ENCODE results near the gene GCSAM.

GCSAM gene

GRCh38 chr3:112129925-112130637 is 3.0 kb downstream of the GCSAM start:
- DNase-seq (ENCODE audit: low read depth, low spot score): no peak

- DNase-seq (ENCODE audit: low read depth, low spot score): no peak
These were observed 4.0 kb downstream of the GCSAM start for GRCh38 chr3:112128843-112129727.

DNA sequence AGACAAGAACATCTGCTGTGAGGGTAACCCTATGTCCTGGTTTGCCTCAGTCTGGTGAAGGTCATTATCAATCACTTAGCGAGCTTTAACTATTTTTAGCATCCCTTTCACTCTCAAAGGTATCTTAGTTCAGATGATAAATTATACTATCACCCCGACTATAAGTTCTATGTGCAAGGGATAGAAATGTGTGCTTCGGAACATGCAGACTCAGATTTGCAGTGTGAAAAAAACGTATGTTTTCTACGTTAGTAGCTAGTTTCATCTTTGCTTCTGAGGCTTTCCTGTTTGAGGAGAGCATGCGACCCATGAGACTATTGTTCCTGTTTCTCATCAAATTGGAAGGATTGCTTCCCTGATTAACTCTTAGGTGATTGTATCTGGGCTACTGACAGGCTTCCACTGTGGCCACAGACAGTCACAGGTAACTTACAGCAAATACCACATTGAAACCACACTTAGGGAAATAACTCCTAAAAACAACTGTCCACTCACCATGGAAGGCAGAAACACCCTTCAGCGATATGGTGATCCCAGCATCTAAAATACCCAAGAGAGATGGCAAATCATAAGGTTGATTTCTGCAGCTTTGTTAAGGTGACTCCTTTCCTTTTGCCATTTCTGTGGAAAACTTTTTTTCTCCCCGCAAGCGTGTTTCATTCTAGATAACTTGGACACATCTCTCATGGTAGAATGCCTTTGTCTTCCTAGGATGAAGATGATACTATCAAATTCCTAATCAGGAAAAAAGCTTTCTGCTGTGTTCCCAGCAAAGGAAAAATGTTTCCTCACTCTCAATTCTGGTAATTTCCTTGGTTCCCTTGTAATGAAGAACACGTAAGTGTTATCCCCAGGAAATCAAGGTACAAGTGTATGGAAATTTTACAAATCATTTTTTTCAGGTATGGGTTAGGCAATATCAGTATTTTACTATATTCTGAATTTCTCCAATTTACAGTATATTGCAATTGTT is 5.2 kb downstream of the GCSAM start:
- DNase-seq (ENCODE audit: low read depth, low spot score): no peak

DNA sequence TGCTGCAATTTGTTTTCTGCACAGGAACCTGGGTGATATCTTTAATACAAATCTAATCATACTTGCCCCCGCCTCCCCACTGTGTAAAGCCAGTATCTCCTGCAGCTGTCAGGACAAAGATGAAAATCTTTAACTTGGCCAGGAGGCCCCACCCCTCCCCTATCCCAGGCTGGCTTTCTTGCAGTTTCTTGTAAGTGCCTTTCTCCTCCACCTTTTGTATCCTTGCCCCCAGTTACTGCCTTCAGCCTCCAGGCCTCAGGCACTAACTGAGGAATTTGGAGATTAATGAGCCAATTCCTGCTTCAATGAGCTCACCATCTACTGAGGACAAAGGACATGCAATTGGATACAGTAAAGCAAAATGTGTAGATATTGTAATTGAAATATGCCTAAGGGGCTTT is 6.5 kb downstream of the GCSAM start:
- DNase-seq (ENCODE audit: low read depth, low spot score): no peak

DNA sequence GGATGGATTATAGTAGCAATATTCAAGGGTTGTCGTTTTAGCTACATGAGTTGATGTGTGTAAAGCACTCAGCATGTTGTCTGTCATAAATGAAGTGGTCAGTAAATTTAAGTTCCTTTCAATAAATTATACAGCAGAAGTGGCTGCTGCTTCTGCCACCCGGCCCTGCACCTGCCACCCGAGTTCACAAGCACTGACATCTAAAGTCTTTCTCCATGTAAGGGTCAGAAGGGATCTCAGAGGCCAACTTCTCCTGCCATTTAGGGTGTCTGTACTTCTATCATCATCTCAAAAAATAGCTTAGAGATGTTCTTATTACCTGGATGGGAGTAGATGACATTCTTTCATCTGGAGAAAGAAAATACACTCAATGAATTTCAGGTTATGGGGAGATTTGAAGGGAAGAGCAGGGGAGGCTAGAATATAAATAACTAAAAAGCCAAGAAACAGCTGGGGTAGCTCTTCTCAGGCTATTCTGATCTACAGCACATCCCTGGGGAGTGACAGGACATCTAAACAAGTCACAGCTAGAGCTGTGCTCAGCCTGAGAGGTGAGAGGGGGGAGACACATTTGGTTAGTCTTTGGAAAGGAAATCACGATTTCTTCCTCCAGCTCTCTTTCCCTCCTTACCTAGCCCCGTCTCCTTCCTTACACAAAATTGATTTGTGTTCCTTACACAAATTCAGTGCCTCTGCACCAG is 8.0 kb downstream of the GCSAM start:
- DNase-seq (ENCODE audit: low read depth, low spot score): no peak

- DNase-seq (ENCODE audit: low read depth, low spot score): no peak
These were observed 9.5 kb downstream of the GCSAM start for GRCh38 chr3:112123548-112123947.

DNA sequence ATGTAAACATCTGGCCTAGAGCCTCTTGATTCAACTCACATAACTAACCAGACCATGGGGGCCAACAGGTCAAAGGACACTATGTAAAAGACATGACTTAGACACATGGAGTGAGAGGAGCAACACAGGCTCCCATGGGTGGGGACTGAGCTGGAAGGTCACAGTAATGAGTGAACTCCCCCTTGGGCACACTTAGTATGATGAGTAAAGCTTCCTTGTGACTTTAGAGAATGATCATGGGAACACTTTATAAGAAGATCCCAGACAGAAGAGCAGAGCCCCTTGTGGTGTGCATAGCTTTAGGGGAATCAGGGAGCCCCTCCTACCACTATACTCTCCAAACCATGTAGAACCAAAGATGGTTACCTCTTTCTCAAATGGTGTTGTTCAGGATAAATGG is 10.2 kb downstream of the GCSAM start:
- no peak for DNase-seq (ENCODE audit: low read depth, low spot score)

DNA sequence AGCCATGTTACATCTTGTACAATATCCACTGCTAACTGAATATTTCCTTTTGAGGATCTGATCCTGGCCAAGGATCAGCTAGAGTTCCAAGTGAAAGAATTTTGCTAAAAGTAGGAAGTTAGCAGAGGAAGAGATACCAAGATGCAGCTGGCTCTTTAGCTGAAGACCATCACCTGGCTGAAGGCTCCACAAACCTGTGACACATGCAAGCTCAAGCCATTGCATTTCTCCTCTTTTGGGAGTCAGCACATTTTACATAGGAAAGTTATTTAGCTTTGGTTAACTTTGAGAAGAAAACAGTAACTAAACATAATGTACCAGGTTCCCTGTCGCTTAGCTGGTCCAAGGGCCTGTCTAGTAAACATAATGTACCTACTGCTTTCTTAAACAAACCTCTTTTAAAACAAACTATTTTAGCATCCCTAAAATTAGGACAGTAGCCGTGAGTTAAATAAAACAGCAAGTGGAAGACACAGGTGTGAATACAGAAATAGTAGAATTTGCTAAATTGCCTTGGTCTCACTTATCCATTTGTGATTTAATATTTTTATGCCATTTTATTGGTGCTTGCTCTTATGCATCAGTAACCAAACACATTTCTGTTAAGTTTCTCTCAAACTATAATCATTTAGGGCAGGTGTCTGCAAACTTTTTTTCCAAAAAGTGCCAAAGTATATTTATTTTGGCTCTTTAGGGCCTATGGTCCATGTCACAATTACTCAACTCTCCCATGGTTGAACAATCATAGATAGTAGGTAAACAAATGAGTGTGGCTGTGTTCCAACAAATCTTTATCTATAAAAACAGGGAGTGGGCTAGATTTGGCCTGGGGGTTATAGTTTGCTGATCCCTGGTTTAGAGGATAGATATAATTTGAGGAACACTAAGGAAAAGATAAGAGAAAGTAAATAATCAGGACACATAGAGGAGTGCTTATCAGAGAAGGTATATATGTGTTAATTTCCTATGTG is 11.2 kb downstream of the GCSAM start:
- DNase-seq (ENCODE audit: low read depth, low spot score): no peak

GRCh38 chr3:112119962-112120836 is 12.8 kb downstream of the GCSAM start:
- no peak for DNase-seq (ENCODE audit: low read depth, low spot score)

DNA sequence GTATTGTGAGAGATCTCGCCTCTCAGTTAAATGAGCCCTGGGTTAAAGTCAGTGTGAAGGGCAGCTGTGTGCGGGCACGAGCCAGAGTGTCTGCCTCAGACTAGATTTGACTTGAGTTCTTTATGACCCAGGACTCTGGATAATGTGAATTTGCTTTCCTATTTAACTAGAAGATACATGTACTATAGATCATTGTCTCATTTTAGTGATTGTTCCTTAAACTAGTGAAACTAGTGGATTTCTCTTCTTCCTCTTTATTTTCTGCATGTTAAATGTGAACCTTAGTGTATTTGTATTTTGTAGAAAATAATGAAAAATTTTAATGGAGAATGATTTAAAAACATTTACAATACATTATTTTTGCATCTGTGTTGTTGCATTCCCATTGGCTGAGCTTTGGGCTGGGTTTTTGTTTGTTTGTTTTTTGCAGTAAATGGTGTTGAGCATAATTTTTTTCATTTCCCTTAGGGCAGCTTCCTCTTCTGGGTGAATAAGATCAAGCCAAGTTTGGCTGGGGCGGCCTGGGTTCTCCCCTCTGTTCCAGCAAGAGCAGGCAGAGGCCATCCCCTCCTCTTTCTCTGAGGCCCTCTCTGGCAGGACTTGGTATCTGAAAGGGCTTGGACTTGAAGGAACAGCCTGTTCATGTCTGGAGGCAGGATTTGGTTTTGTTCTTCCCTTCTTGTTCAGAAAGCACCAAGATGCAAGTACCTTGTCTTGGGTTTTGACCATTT is 15.0 kb downstream of the GCSAM start:
- no peak for DNase-seq (ENCODE audit: low read depth, low spot score)

GRCh38 chr3:112117415-112117814 is 15.6 kb downstream of the GCSAM start:
- DNase-seq (ENCODE audit: low read depth, low spot score): no peak

- no peak for DNase-seq (ENCODE audit: low read depth, low spot score)
These were observed 16.3 kb downstream of the GCSAM start for GRCh38 chr3:112116748-112117186.

GRCh38 chr3:112115806-112116383 is 17.2 kb downstream of the GCSAM start:
- no peak for DNase-seq (ENCODE audit: low read depth, low spot score)

DNA sequence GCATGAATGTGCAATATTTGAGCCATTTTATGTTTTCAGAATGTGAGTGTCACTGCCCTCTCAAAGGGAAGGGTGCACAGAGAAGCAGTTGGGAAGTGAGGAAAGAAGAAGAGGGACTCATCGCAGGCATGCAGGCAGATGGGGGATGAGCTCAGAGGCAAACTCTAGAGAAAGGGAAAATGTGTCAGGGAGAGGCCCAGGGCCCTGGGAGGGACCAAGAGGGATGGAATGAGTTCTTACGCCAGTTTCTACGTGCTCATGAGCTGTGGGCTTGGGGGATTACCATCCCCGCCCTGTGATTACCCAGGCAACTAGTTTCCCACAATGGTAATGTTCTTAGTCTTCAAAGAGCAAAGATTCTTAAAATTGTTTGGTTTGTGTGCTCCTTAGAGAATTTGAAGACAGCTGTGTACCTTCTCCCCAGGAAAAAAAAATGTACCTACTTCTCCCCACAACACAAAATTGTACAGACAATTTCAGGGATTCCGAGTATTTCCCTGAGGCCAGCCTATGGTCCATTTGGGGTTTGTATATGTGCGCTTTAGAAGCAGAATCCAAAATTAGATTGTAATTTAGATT is 17.8 kb downstream of the GCSAM start:
- no peak for DNase-seq (ENCODE audit: low read depth, low spot score)

DNA sequence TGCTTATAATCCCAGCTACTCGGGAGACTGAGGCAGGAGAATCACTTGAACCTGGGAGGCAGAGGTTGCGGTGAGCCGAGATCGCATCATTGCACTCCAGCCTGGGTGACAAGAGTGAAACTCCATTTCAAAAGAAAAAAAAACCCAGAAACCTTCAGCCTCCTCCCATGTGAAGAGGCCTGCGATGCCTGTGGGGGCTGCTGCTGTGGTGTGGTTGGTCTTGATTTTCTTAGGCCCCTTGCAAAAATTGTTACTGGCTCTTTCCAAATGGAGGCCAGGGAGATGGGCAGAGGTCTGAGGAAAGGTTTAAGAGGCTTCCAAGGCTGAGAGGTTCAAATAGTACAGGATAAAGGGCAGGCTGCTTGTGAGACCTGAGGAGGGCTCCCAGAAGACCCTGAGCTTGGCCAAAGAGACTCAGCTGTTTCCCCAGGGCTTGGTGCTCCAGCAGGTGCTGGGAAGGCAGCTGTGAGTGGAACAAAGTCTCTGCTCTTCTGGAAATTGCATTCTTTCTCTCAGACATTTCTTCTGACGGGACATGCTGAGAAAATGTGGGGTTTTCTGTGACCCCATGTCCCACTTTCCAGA is 18.4 kb downstream of the GCSAM start:
- DNase-seq (ENCODE audit: low read depth, low spot score): no peak

DNA sequence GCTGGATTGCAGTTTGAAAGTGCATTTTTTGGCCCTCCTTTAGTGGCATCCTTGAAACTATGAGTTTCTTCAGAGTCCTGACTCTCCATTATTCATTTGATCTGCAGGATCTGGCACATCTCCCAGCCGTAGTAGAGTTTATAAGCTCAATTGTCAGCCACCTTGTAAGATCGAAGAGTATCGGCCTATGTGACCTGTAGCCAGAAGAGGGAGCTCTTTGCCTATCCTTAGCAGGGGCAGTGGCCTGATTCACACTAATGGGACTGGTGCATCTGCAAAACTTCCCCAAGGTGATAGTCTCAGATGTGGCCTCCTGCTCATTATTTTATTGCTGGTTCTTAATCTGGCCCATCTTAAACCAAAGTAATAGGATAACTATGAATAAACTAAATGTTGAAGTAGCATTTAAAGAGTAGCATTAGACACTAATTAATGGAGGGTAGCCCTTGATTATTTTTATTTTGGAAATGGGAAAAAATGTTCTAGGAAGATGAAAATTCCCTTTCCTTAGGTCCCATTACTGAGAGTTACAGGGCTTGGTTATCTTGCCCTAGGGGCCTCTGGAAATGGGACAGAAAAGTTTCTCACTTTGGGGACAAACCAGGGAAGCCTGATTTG is 21.2 kb downstream of the GCSAM start:
- no peak for DNase-seq (ENCODE audit: low read depth, low spot score)

DNA sequence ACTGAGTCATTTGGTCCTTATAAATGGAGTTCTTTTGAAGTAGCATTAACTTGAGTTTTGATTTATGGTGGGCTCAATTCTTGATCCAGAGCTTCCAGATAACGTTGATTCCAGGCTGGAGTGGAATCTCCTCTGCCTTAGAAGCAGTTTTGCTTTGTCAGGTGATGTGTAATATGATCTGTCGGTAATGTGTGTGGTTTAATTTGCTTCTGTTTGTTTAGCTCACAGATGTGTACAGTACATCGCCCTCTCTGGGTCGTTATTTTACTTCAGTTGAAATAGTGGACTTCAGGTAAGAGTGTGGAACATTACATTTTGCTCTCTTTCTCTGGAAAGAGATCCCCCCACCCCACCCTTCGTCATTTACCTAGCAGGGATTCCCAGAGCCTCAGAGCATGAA is 23.7 kb downstream of the GCSAM start:
- DNase-seq (ENCODE audit: low read depth, low spot score): no peak

Data from smooth muscle cell of the brain vasculature (primary cell).